ENCODE data around the gene TCF4.
A peak's percentile ranks its signal among the peaks of the same experiment; 100 is the strongest.

- TF ChIP-seq POLR2AphosphoS5 (IDR thresholded peaks at IDR 0.05), result peak in 2 of 3 donors; percentile 16 to 21
- no peak for TF ChIP-seq CTCF (IDR thresholded peaks at IDR 0.05)
- TF ChIP-seq POLR2A (IDR thresholded peaks at IDR 0.05), result no peak
Observed at GRCh38 chr18:55510809-55511208, 77.2 kb downstream of the TCF4 start.

Data from suprapubic skin (tissue), 4 donors.